Endothelial cell of umbilical vein (primary cell): ENCODE data around the gene ITGB3. TPM values are rescaled to one million over a fixed set of nuclear protein-coding genes. Genes with fewer than 3 reads are reported as not detected.

Experiments used
- BruUV-seq: library from RNA; stranded (reverse); fragments of 400-500 nt; replicated peaks from 2 replicates; lab custom pipeline; 2021; lab: Mats Ljungman, UMichigan
- CTCF ChIA-PET: fragments of 300-600, 350-600 bp; sonication (Branson Sonifier 250); formaldehyde crosslinking; loops from one replicate; lab custom pipeline; 2021; ENCODE audit warnings: antibody characterized with exemption, inconsistent platforms; lab: Charles Lee
- POLR2A ChIA-PET: fragments of 300-600, 350-600 bp; sonication (Branson Sonifier 250); formaldehyde crosslinking; loops from one replicate; lab custom pipeline; 2021; ENCODE audit warnings: antibody characterized with exemption, inconsistent platforms; lab: Charles Lee
- DNase-seq: peaks from one replicate; pipeline ENCODE4 v3.0.0-alpha.2; 2011; ENCODE audit warnings: low read depth, low spot score
- FAIRE-seq: peaks from 2 replicates; lab custom pipeline; 2011; peaks lifted over from hg19 to GRCh38; lab: Jason Lieb, UNC
- H2AFZ ChIP-seq: 2 replicates; pipeline ENCODE4 v1.6.0; 2012; ENCODE audit warnings: low read depth, low read length, control low read depth, inconsistent platforms
- H3K27ac ChIP-seq: 2 replicates; pipeline ENCODE4 v1.5.1; 2011; ENCODE audit warnings: low read depth, mild to moderate bottlenecking, control low read depth, low read length, moderate library complexity; ENCODE audit not compliant: insufficient read depth
- H3K27me3 ChIP-seq, 2 experiments: 2 replicates each; pipeline versions ENCODE4 v1.6.0 to v1.6.1; 2011; ENCODE audit warnings: low read length in 2 of 2, mixed read lengths in 1 of 2; ENCODE audit not compliant: control insufficient read depth in 2 of 2, insufficient read depth in 2 of 2
- H3K36me3 ChIP-seq, 2 experiments: 2 replicates in 1 of 2; 3 replicates in 1 of 2; pipeline ENCODE4 v1.5.1; 2011; ENCODE audit warnings: low read length in 2 of 2, mild to moderate bottlenecking in 1 of 2, moderate library complexity in 1 of 2; ENCODE audit not compliant: control insufficient read depth in 2 of 2, insufficient read depth in 2 of 2; ENCODE audit errors: extremely low read depth in 1 of 2
- H3K4me1 ChIP-seq: 3 replicates; pipeline ENCODE4 v1.5.1; 2011; ENCODE audit warnings: mild to moderate bottlenecking, low read length; ENCODE audit not compliant: control insufficient read depth, insufficient read depth; ENCODE audit errors: extremely low read depth
- H3K4me2 ChIP-seq: 2 replicates; pipeline ENCODE4 v1.6.1; 2011; ENCODE audit warnings: low read length, control low read depth, mixed read lengths; ENCODE audit not compliant: insufficient read depth
- H3K4me3 ChIP-seq, 3 experiments: fragments of 200-600 bp in 1 of 3; sonication (generic), shearing (Covaris generic) in 1 of 3; replicated peaks in 1 of 3; 2 replicates each; pipeline ENCODE4 v1.5.1; 2011 to 2016; ENCODE audit warnings: control low read depth in 3 of 3, low read length in 3 of 3, mild to moderate bottlenecking in 2 of 3, inconsistent platforms in 1 of 3, low read depth in 1 of 3, moderate library complexity in 1 of 3; ENCODE audit not compliant: insufficient read depth in 1 of 3
- H3K79me2 ChIP-seq: 2 replicates; pipeline ENCODE4 v1.6.0; 2012; ENCODE audit warnings: low read length, inconsistent platforms; ENCODE audit not compliant: control insufficient read depth, insufficient read depth
- H3K9ac ChIP-seq: replicated peaks from 2 replicates; pipeline ENCODE3; 2011; ENCODE audit warnings: low read length, control low read depth; ENCODE audit not compliant: insufficient read depth; ENCODE audit errors: extremely low read depth
- H3K9me1 ChIP-seq: replicated peaks from 3 replicates; pipeline ENCODE4 v1.6.0; 2011; ENCODE audit warnings: mild to moderate bottlenecking, low read length; ENCODE audit not compliant: control insufficient read depth, insufficient read depth; ENCODE audit errors: extremely low read depth
- H3K9me3 ChIP-seq: replicated peaks from 2 replicates; pipeline ENCODE4 v1.5.1; 2012; ENCODE audit warnings: low read length, inconsistent platforms; ENCODE audit not compliant: control insufficient read depth, insufficient read depth
- H4K20me1 ChIP-seq: replicated peaks from 2 replicates; pipeline ENCODE3; 2011; ENCODE audit warnings: mild to moderate bottlenecking, low read length; ENCODE audit not compliant: control insufficient read depth, insufficient read depth; ENCODE audit errors: extremely low read depth
- EZH2 ChIP-seq: IDR thresholded peaks from 2 replicates; pipeline ENCODE4 v1.6.1; 2012; ENCODE audit warnings: borderline replicate concordance, low read depth, mild to moderate bottlenecking, moderate library complexity, low read length, inconsistent platforms; ENCODE audit not compliant: severe bottlenecking
- FOS ChIP-seq: IDR thresholded peaks from 2 replicates; pipeline ENCODE4 v1.6.1; 2011; ENCODE audit warnings: mild to moderate bottlenecking, low read length, moderate library complexity, borderline replicate concordance; ENCODE audit not compliant: insufficient read depth
- GATA2 ChIP-seq: IDR thresholded peaks from 2 replicates; pipeline ENCODE4 v1.7.0; 2011; ENCODE audit warnings: low read depth, mild to moderate bottlenecking, moderate library complexity, mixed read lengths, low read length; ENCODE audit not compliant: insufficient read length, insufficient read depth
- JUN ChIP-seq: IDR thresholded peaks from 2 replicates; pipeline ENCODE4 v1.6.1; 2011; ENCODE audit warnings: borderline replicate concordance, low read depth; ENCODE audit not compliant: insufficient read length, insufficient read depth
- MAX ChIP-seq: IDR thresholded peaks from 2 replicates; pipeline ENCODE4 v1.6.1; 2011; ENCODE audit not compliant: insufficient read depth, insufficient read length
- MYC ChIP-seq: IDR thresholded peaks from one replicate; pipeline ENCODE4 v1.6.1; 2011; ENCODE audit warnings: mild to moderate bottlenecking, low read depth, low read length
- POLR2A ChIP-seq: IDR thresholded peaks from 2 replicates; pipeline ENCODE4 v1.6.1; 2012; ENCODE audit warnings: low read depth, mild to moderate bottlenecking, control low read depth, low read length
- POLR2AphosphoS5 ChIP-seq: IDR thresholded peaks from 2 replicates; pipeline ENCODE4 v1.6.1; 2012; ENCODE audit warnings: low read depth, mild to moderate bottlenecking, control low read depth, low read length, moderate library complexity; ENCODE audit not compliant: insufficient read depth
- dilution Hi-C: fragments of 300-500 bp; cut with MboI; formaldehyde crosslinking; loops from one replicate; pipeline ENCODE4 v1.15.0; 2019; ENCODE audit warnings: low sequenced_read_pairs; ENCODE audit not compliant: extremely low pct_ligation_motif_present
- intact Hi-C: fragments of 100-400 bp; cut with micrococcal nuclease; formaldehyde crosslinking; loops from one replicate; pipeline ENCODE4 v1.10.0; 2022
- polyA plus RNA-seq, 4 experiments: library from polyadenylated mRNA; depleted of rRNA in 3 of 4; stranded (reverse) in 3 of 4; unstranded in 1 of 4; fragments of >200 nt; gene quantifications; 2 replicates each; pipeline versions ENCODE4 v1.2.1 to v1.2.3, GENCODE V29; 2011 to 2012; ENCODE audit warnings: missing spikeins in 1 of 4
- total RNA-seq: library from RNA; stranded (reverse); gene quantifications from 2 replicates; pipeline ENCODE4 v1.2.3, GENCODE V29; 2021
- TF ChIP-seq, protein P1 (sequence below), 2 donors: IDR thresholded peaks; 1 replicate in 1 of 2; 2 replicates in 1 of 2; pipeline ENCODE4 v1.5.1; 2011; ENCODE audit warnings: low read length in 2 of 2, mild to moderate bottlenecking in 2 of 2, moderate library complexity in 2 of 2, control low read depth in 1 of 2, inconsistent platforms in 1 of 2, low read depth in 1 of 2; ENCODE audit not compliant: insufficient read depth in 1 of 2; ENCODE audit errors: extremely low read depth in 1 of 2

ITGB3 gene
- total and polyA plus RNA-seq, 2 donors (not counting 3 experiments of a cell fraction or from before 2014, with no cell fraction given) = 55.8 to 60.0 TPM

DNA sequence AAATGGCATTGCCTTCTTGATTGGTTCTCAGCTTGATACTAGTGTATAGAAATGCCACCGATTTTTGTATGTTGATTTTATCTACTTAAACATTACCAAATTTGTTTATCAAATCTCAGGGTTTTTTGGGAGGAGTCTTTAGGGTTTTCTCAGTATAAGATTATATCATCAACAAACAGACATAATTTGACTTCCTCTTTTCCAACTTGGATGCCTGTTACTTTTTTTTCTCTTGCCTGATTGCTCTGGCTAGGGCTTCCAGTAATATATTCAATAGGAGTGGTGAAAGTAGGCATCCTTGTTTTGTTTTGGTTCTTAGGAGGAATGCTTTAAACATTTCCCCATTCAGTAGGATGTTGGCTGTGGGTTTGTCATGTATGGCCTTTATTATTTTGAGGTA, 99.2 kb downstream of the ITGB3 start:
- Histone ChIP-seq H4K20me1 (no peaks in the 10 kb centered on the region), H3K9ac (no peak overlapping the region), H3K9me1 (no peaks in the 10 kb centered on the region), H3K9me3 (no peaks in the 10 kb centered on the region), H3K36me3 (no peaks in the 10 kb centered on the region), H2AFZ (no peak overlapping the region), H3K79me2 (no peaks in the 10 kb centered on the region), H3K4me2 (no peak overlapping the region), H3K27ac (no peak overlapping the region), H3K4me3 (no peak overlapping the region), H3K4me1 (no peaks in the 10 kb centered on the region), H3K27me3 (no peaks in the 10 kb centered on the region)
- BruUV-seq = no TSS peak
- TF ChIP-seq POLR2AphosphoS5 = no peak
- no peak for TF ChIP-seq EZH2
- TF ChIP-seq GATA2 = no peak
- no peak for TF ChIP-seq FOS
- TF ChIP-seq MAX = no peak
- no peak for TF ChIP-seq JUN
- TF ChIP-seq, protein P1, sequence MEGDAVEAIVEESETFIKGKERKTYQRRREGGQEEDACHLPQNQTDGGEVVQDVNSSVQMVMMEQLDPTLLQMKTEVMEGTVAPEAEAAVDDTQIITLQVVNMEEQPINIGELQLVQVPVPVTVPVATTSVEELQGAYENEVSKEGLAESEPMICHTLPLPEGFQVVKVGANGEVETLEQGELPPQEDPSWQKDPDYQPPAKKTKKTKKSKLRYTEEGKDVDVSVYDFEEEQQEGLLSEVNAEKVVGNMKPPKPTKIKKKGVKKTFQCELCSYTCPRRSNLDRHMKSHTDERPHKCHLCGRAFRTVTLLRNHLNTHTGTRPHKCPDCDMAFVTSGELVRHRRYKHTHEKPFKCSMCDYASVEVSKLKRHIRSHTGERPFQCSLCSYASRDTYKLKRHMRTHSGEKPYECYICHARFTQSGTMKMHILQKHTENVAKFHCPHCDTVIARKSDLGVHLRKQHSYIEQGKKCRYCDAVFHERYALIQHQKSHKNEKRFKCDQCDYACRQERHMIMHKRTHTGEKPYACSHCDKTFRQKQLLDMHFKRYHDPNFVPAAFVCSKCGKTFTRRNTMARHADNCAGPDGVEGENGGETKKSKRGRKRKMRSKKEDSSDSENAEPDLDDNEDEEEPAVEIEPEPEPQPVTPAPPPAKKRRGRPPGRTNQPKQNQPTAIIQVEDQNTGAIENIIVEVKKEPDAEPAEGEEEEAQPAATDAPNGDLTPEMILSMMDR (IDR thresholded peaks at IDR 0.05; ENCODE audit: extremely low read depth in 1 of 2, insufficient read depth in 1 of 2, low read depth in 1 of 2, low read length in 2 of 2) = no peak
- TF ChIP-seq MYC = no peak
- TF ChIP-seq POLR2A = no peak
- intact Hi-C loops (no loop called here), dilution Hi-C loops (no loop called here)
- ChIA-PET POLR2A (no interaction called here), CTCF (no interaction called here)
- FAIRE-seq = no peak
- no peak for DNase-seq
